SH-SY5Y (cell line): Measurements from ENCODE around the gene PRKAB1.

Experiments
- GATA2 ChIP-seq: IDR thresholded peaks from 2 replicates; pipeline ENCODE4 v1.6.1; 2011; ENCODE audit warnings: mild to moderate bottlenecking, low read depth, low read length
- GATA3 ChIP-seq: IDR thresholded peaks from 2 replicates; pipeline ENCODE4 v1.6.1; 2011; ENCODE audit warnings: low read depth, mild to moderate bottlenecking, low read length, moderate library complexity

GRCh38 chr12:119644930-119645329, 23.0 kb upstream of the PRKAB1 start:
- TF ChIP-seq GATA2 = no peak
- TF ChIP-seq GATA3 = no peak
